HEK293 (cell line): Measurements from ENCODE around the gene ITGB5.

ENCODE experiments used
- ZNF2 ChIP-seq: fragments of 450-650 bp; formaldehyde crosslinking; IDR thresholded peaks from 2 replicates; pipeline ENCODE4 v1.5.1; 2016; ENCODE audit warnings: missing biosample characterization, missing genetic modification characterization
- TF ChIP-seq, protein P1 (sequence below): fragments of 450-650 bp; formaldehyde crosslinking; IDR thresholded peaks from 2 replicates; pipeline ENCODE4 v1.5.1; 2016; ENCODE audit warnings: missing biosample characterization, missing genetic modification characterization
- TF ChIP-seq, protein P2 (sequence below): IDR thresholded peaks from 2 replicates; pipeline ENCODE4 v1.6.1; 2011; ENCODE audit warnings: mild to moderate bottlenecking, low read depth, low read length, borderline replicate concordance
- TF ChIP-seq, protein P3 (sequence below): fragments of 450-650 bp; formaldehyde crosslinking; IDR thresholded peaks from 2 replicates; pipeline ENCODE4 v1.5.1; 2016; ENCODE audit warnings: missing biosample characterization, missing genetic modification characterization

DNA sequence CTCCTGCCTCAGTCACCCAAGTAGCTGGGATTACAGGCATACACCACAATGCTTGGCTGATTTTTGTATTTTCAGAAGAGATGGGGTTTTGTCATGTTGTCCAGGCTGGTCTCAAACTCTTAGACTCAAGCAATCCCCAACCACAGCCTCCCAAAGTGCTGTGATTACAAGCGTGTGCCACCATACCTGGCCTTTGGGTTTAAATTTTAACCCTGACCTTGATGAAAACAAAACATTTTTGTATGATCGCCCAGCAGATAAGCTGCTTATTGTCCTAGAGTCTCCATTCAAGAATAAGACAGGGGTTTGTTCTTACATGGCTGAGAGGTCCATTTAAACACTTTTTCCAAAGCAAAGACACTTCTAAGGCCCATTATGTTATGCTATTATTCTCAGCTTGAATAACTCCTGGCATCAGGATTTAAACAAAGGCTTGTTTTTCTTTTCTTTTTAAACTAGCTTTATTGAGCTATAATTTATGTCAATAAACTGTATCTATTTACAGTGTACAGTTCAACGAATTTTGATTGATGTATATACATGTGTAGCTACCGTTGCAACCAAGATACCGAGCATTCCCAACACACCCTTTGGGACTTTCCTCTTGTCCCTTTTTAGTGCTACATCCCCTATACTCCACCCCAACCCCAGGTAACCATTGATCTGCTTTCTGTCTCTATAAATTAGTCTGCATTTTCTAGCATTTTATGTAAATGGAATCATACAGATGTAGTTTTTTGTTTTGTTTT lies 48.8 kb upstream of the ITGB5 start:
- TF ChIP-seq, protein P1, sequence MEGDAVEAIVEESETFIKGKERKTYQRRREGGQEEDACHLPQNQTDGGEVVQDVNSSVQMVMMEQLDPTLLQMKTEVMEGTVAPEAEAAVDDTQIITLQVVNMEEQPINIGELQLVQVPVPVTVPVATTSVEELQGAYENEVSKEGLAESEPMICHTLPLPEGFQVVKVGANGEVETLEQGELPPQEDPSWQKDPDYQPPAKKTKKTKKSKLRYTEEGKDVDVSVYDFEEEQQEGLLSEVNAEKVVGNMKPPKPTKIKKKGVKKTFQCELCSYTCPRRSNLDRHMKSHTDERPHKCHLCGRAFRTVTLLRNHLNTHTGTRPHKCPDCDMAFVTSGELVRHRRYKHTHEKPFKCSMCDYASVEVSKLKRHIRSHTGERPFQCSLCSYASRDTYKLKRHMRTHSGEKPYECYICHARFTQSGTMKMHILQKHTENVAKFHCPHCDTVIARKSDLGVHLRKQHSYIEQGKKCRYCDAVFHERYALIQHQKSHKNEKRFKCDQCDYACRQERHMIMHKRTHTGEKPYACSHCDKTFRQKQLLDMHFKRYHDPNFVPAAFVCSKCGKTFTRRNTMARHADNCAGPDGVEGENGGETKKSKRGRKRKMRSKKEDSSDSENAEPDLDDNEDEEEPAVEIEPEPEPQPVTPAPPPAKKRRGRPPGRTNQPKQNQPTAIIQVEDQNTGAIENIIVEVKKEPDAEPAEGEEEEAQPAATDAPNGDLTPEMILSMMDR (tag by site-specific recombination): no peak
- TF ChIP-seq, protein P2, sequence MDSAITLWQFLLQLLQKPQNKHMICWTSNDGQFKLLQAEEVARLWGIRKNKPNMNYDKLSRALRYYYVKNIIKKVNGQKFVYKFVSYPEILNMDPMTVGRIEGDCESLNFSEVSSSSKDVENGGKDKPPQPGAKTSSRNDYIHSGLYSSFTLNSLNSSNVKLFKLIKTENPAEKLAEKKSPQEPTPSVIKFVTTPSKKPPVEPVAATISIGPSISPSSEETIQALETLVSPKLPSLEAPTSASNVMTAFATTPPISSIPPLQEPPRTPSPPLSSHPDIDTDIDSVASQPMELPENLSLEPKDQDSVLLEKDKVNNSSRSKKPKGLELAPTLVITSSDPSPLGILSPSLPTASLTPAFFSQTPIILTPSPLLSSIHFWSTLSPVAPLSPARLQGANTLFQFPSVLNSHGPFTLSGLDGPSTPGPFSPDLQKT: no peak
- TF ChIP-seq, protein P3, sequence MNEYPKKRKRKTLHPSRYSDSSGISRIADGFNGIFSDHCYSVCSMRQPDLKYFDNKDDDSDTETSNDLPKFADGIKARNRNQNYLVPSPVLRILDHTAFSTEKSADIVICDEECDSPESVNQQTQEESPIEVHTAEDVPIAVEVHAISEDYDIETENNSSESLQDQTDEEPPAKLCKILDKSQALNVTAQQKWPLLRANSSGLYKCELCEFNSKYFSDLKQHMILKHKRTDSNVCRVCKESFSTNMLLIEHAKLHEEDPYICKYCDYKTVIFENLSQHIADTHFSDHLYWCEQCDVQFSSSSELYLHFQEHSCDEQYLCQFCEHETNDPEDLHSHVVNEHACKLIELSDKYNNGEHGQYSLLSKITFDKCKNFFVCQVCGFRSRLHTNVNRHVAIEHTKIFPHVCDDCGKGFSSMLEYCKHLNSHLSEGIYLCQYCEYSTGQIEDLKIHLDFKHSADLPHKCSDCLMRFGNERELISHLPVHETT (tag by site-specific recombination): no peak
- no peak for TF ChIP-seq ZNF2 (tag by site-specific recombination)
